ENCODE measurements around the gene INTU.
"Not testable (repeated sequence)": the region's sequence is repeated elsewhere in the genome, so short reads cannot be mapped to it uniquely, and the experiment has no call there.

INTU gene

GRCh38 chr4:127632420-127633403 is at the start of gene INTU:
INTU (plus strand) TSS chr4:127632957; CDS start chr4:127633035, 78 bp downstream.
- peak; percentile 3 for DNase-seq (ENCODE audit: low spot score)

GRCh38 chr4:127586496-127586895 is 46.3 kb upstream of the INTU start:
- DNase-seq (ENCODE audit: low spot score) = not testable (repeated sequence)

GRCh38 chr4:127586922-127587571 is 45.7 kb upstream of the INTU start:
- no peak for DNase-seq (ENCODE audit: low spot score)

- DNase-seq (ENCODE audit: low spot score) = not testable (repeated sequence)
Observed at GRCh38 chr4:127589153-127589552, 43.6 kb upstream of the INTU start.

- DNase-seq (ENCODE audit: low spot score) = no peak
Observed at GRCh38 chr4:127598656-127599055, 34.1 kb upstream of the INTU start.

- no peak for DNase-seq (ENCODE audit: low spot score)
Observed at GRCh38 chr4:127601029-127601428, 31.7 kb upstream of the INTU start.

GRCh38 chr4:127604949-127605709 is 27.6 kb upstream of the INTU start:
- no peak for DNase-seq (ENCODE audit: low spot score)

- DNase-seq (ENCODE audit: low spot score) = no peak
Observed at GRCh38 chr4:127606823-127607222, 25.9 kb upstream of the INTU start.

- no peak for DNase-seq (ENCODE audit: low spot score)
Observed at GRCh38 chr4:127609484-127609883, 23.3 kb upstream of the INTU start.

GRCh38 chr4:127610488-127610887 is 22.3 kb upstream of the INTU start:
- DNase-seq (ENCODE audit: low spot score) = no peak

- no peak for DNase-seq (ENCODE audit: low spot score)
Observed at GRCh38 chr4:127616898-127617297, 15.9 kb upstream of the INTU start.

- DNase-seq (ENCODE audit: low spot score) = no peak
Observed at GRCh38 chr4:127618427-127618826, 14.3 kb upstream of the INTU start.

GRCh38 chr4:127622621-127622920 is 10.2 kb upstream of the INTU start:
- DNase-seq (ENCODE audit: low spot score) = no peak

- DNase-seq (ENCODE audit: low spot score) = no peak
Observed at GRCh38 chr4:127622921-127623796, 9.6 kb upstream of the INTU start.

GRCh38 chr4:127623797-127624083 is 9.0 kb upstream of the INTU start:
- DNase-seq (ENCODE audit: low spot score) = no peak

GRCh38 chr4:127624173-127624572 is 8.6 kb upstream of the INTU start:
- no peak for DNase-seq (ENCODE audit: low spot score)

- no peak for DNase-seq (ENCODE audit: low spot score)
Observed at GRCh38 chr4:127629371-127629770, 3.4 kb upstream of the INTU start.

GRCh38 chr4:127630152-127630551 is 2.6 kb upstream of the INTU start:
- DNase-seq (ENCODE audit: low spot score) = no peak

GRCh38 chr4:127631420-127631819 is 1.3 kb upstream of the INTU start:
- DNase-seq (ENCODE audit: low spot score) = no peak

- DNase-seq (ENCODE audit: low spot score) = no peak
Observed at GRCh38 chr4:127634181-127634580, 1.4 kb downstream of the INTU start.

GRCh38 chr4:127641524-127641923 is 8.8 kb downstream of the INTU start:
- no peak for DNase-seq (ENCODE audit: low spot score)

- no peak for DNase-seq (ENCODE audit: low spot score)
Observed at GRCh38 chr4:127642169-127642568, 9.4 kb downstream of the INTU start.
